ENCODE data around the gene SMURF1.

SMURF1 gene

GRCh38 chr7:98988641-98989040 is 155.3 kb downstream of the SMURF1 start:
- Histone ChIP-seq H3F3A (ENCODE audit: insufficient read depth, low read length) (no peaks in the 10 kb centered on the region), H4K20me1 (ENCODE audit: insufficient read depth, low read length) (no peaks in the 10 kb centered on the region), H3K4me3 (ENCODE audit: low read depth, low read length, poor library complexity, severe bottlenecking) (no peak overlapping the region), H3K9me3 (ENCODE audit: low read length) (peaks cover 7% of the 10 kb centered on the region; the same call in 1 of the 2 replicates), H3K27ac (ENCODE audit: low read depth, low read length, poor library complexity, severe bottlenecking) (no peak overlapping the region), H3K27me3 (ENCODE audit: insufficient read depth, low read length) (no peaks in the 10 kb centered on the region), H3K9me2 (ENCODE audit: low read depth, low read length) (no peaks in the 10 kb centered on the region), H3K79me2 (ENCODE audit: insufficient read depth, low read length) (no peaks in the 10 kb centered on the region), H3K9ac (ENCODE audit: low read length) (no peak overlapping the region), H3K36me3 (ENCODE audit: insufficient read depth, low read length) (peaks cover 97% of the 10 kb centered on the region), H2AFZ (ENCODE audit: low read length) (no peak overlapping the region), H3K4me1 (ENCODE audit: insufficient read depth, low read length, severe bottlenecking) (no peaks in the 10 kb centered on the region), H3K4me2 (ENCODE audit: low read length) (no peak overlapping the region)
- TF ChIP-seq CTCF (IDR thresholded peaks at IDR 0.05; ENCODE audit: low read length) (no peak), EZH2 (IDR thresholded peaks at IDR 0.05; ENCODE audit: borderline replicate concordance, low read length) (no peak)

- Histone ChIP-seq H3K4me3 (ENCODE audit: low read depth, low read length, poor library complexity, severe bottlenecking) (no peak overlapping the region), H3K79me2 (ENCODE audit: insufficient read depth, low read length) (no peaks in the 10 kb centered on the region), H3K4me1 (ENCODE audit: insufficient read depth, low read length, severe bottlenecking) (no peaks in the 10 kb centered on the region), H3K9ac (ENCODE audit: low read length) (no peak overlapping the region), H2AFZ (ENCODE audit: low read length) (no peak overlapping the region), H3K9me3 (ENCODE audit: low read length) (peaks cover 7% of the 10 kb centered on the region; the same call in 1 of the 2 replicates), H3K36me3 (ENCODE audit: insufficient read depth, low read length) (peaks cover 97% of the 10 kb centered on the region), H3K9me2 (ENCODE audit: low read depth, low read length) (no peaks in the 10 kb centered on the region), H3K4me2 (ENCODE audit: low read length) (no peak overlapping the region), H4K20me1 (ENCODE audit: insufficient read depth, low read length) (no peaks in the 10 kb centered on the region), H3F3A (ENCODE audit: insufficient read depth, low read length) (no peaks in the 10 kb centered on the region), H3K27me3 (ENCODE audit: insufficient read depth, low read length) (no peaks in the 10 kb centered on the region), H3K27ac (ENCODE audit: low read depth, low read length, poor library complexity, severe bottlenecking) (no peak overlapping the region)
- TF ChIP-seq CTCF (IDR thresholded peaks at IDR 0.05; ENCODE audit: low read length), result no peak
Measured at GRCh38 chr7:98985945-98986344, 158.0 kb downstream of the SMURF1 start.

GRCh38 chr7:98985406-98985805 is 158.5 kb downstream of the SMURF1 start:
- H3F3A ChIP-seq (ENCODE audit: insufficient read depth, low read length), result no peaks in the 10 kb centered on the region
- H4K20me1 ChIP-seq (ENCODE audit: insufficient read depth, low read length), result no peaks in the 10 kb centered on the region
- H3K36me3 ChIP-seq (ENCODE audit: insufficient read depth, low read length), result peaks cover 98% of the 10 kb centered on the region
- peaks cover 7% of the 10 kb centered on the region; the same call in 1 of the 2 replicates for H3K9me3 ChIP-seq (ENCODE audit: low read length)
- no peak overlapping the region for H3K4me3 ChIP-seq (ENCODE audit: low read depth, low read length, poor library complexity, severe bottlenecking)
- no peaks in the 10 kb centered on the region for H3K79me2 ChIP-seq (ENCODE audit: insufficient read depth, low read length)
- H2AFZ ChIP-seq (ENCODE audit: low read length), result no peak overlapping the region
- no peak overlapping the region for H3K27ac ChIP-seq (ENCODE audit: low read depth, low read length, poor library complexity, severe bottlenecking)
- H3K27me3 ChIP-seq (ENCODE audit: insufficient read depth, low read length), result no peaks in the 10 kb centered on the region
- TF ChIP-seq CTCF (IDR thresholded peaks at IDR 0.05; ENCODE audit: low read length) (no peak), EZH2 (IDR thresholded peaks at IDR 0.05; ENCODE audit: borderline replicate concordance, low read length) (no peak)
- H3K9ac ChIP-seq (ENCODE audit: low read length), result no peak overlapping the region
- H3K4me1 ChIP-seq (ENCODE audit: insufficient read depth, low read length, severe bottlenecking), result no peaks in the 10 kb centered on the region
- H3K4me2 ChIP-seq (ENCODE audit: low read length), result no peak overlapping the region
- no peaks in the 10 kb centered on the region for H3K9me2 ChIP-seq (ENCODE audit: low read depth, low read length)
